B cell (primary cell): Measurements from ENCODE around the gene PLXNB2. TPM values are rescaled to one million over a fixed set of nuclear protein-coding genes. Genes with fewer than 3 reads are reported as not detected.

Experiments used
- ATAC-seq: fragments of 200-7000 bp; cut with Tn5 transposase; one replicate; pipeline ENCODE4 v1.10.0; 2021; ENCODE audit warnings: low read depth, mild to moderate bottlenecking, moderate number of reproducible peaks, moderate library complexity
- CTCF ChIA-PET: fragments of 350-600 bp; sonication (Branson Sonifier 250); formaldehyde crosslinking; loops from one replicate; lab custom pipeline; 2021; ENCODE audit warnings: antibody characterized with exemption, inconsistent platforms; lab: Charles Lee
- POLR2A ChIA-PET: fragments of 350-600 bp; sonication (Branson Sonifier 250); formaldehyde crosslinking; loops from one replicate; lab custom pipeline; 2021; ENCODE audit warnings: antibody characterized with exemption; lab: Charles Lee
- DNase-seq: peaks from one replicate; pipeline ENCODE4 v3.0.0; 2013
- H2AFZ ChIP-seq: 2 replicates; pipeline ENCODE4 v1.6.1; 2012; ENCODE audit warnings: mild to moderate bottlenecking, low read depth, low read length; ENCODE audit not compliant: insufficient read depth, poor library complexity, severe bottlenecking
- H3K27ac ChIP-seq, 2 donors: 1 replicate in 1 of 2; 2 replicates in 1 of 2; pipeline ENCODE4 v1.5.1; 2012 to 2013; ENCODE audit warnings: low read length in 2 of 2, mild to moderate bottlenecking in 2 of 2, moderate library complexity in 1 of 2
- H3K27me3 ChIP-seq, 4 experiments: fragments of 200-600 bp in 1 of 4; sonication (generic) in 1 of 4; replicated peaks in 1 of 4; 1 replicate in 2 of 4; 2 replicates in 2 of 4; pipeline versions ENCODE4 v1.6.1 to v1.7.0; 2013 to 2016; ENCODE audit warnings: low read length in 3 of 4, mild to moderate bottlenecking in 2 of 4, mixed read lengths in 1 of 4, moderate library complexity in 1 of 4; ENCODE audit not compliant: insufficient read depth in 4 of 4, control insufficient read depth in 3 of 4; ENCODE audit errors: control extremely low read depth in 1 of 4
- H3K36me3 ChIP-seq, 2 experiments: replicated peaks in 1 of 2; 1 replicate in 1 of 2; 2 replicates in 1 of 2; pipeline versions ENCODE4 v1.6.1 to v1.7.1; 2013; ENCODE audit warnings: low read length in 1 of 2; ENCODE audit not compliant: insufficient read depth in 2 of 2, control insufficient read depth in 1 of 2; ENCODE audit errors: control extremely low read depth in 1 of 2, extremely low read depth in 1 of 2
- H3K4me1 ChIP-seq, 2 donors: fragments of 200-600 bp in 1 of 2; sonication (generic) in 1 of 2; 1 replicate in 1 of 2; 2 replicates in 1 of 2; pipeline versions ENCODE4 v1.5.1 to v1.6.1; 2013 to 2017; ENCODE audit warnings: low read length in 2 of 2; ENCODE audit not compliant: control insufficient read depth in 2 of 2, insufficient read depth in 2 of 2
- H3K4me2 ChIP-seq: replicated peaks from 2 replicates; pipeline ENCODE3; 2012; ENCODE audit warnings: mild to moderate bottlenecking, low read depth, low read length; ENCODE audit not compliant: poor library complexity, severe bottlenecking
- H3K4me3 ChIP-seq, 5 experiments: fragments of 200-600 bp in 1 of 5; sonication (generic) in 1 of 5; 1 replicate in 3 of 5; 2 replicates in 2 of 5; pipeline versions ENCODE4 v1.5.1 to v1.7.0; 2011 to 2016; ENCODE audit warnings: low read length in 4 of 5, mild to moderate bottlenecking in 4 of 5, low read depth in 2 of 5, control low read depth in 1 of 5, moderate library complexity in 1 of 5; ENCODE audit not compliant: insufficient read depth in 1 of 5; ENCODE audit errors: control extremely low read depth in 1 of 5, extremely low read depth in 1 of 5
- H3K79me2 ChIP-seq: fragments of 200-600 bp; sonication (generic); one replicate; pipeline ENCODE4 v1.6.0; 2016; ENCODE audit warnings: low read length; ENCODE audit not compliant: control insufficient read depth, insufficient read depth
- H3K9ac ChIP-seq: fragments of 200-600 bp; sonication (generic); 2 replicates; pipeline ENCODE4 v1.6.1; 2017; ENCODE audit warnings: mild to moderate bottlenecking, low read length, moderate library complexity
- H3K9me3 ChIP-seq, 3 donors: one replicate each; pipeline versions ENCODE4 v1.6.1 to v1.7.1; 2013; ENCODE audit warnings: low read length in 2 of 3; ENCODE audit not compliant: control insufficient read depth in 2 of 3, insufficient read depth in 1 of 3; ENCODE audit errors: control extremely low read depth in 1 of 3
- H4K20me1 ChIP-seq: 2 replicates; pipeline ENCODE4 v1.6.0; 2012; ENCODE audit warnings: mild to moderate bottlenecking, low read length; ENCODE audit not compliant: insufficient read depth, control insufficient read depth, poor library complexity, severe bottlenecking
- H3K27ac Mint-ChIP-seq: one replicate; pipeline ENCODE4 v1.8.0; 2021; ENCODE audit warnings: mixed read lengths
- H3K27me3 Mint-ChIP-seq: one replicate; pipeline ENCODE4 v1.8.0; 2021; ENCODE audit warnings: mixed read lengths
- H3K4me1 Mint-ChIP-seq: one replicate; pipeline ENCODE4 v1.8.0; 2021; ENCODE audit warnings: mixed read lengths
- H3K4me3 Mint-ChIP-seq: one replicate; pipeline ENCODE4 v1.8.0; 2021; ENCODE audit warnings: mixed read lengths
- H3K9me3 Mint-ChIP-seq: one replicate; pipeline ENCODE4 v1.8.0; 2022; ENCODE audit warnings: mixed read lengths; ENCODE audit not compliant: insufficient read depth
- CTCF ChIP-seq: fragments of 200-600 bp; IDR thresholded peaks from one replicate; pipeline ENCODE4 v1.8.0; 2022; ENCODE audit warnings: antibody characterized with exemption, mild to moderate bottlenecking
- EZH2 ChIP-seq: IDR thresholded peaks from 2 replicates; pipeline ENCODE4 v1.6.1; 2012; ENCODE audit warnings: borderline replicate concordance, low read depth, mild to moderate bottlenecking, moderate library complexity, low read length; ENCODE audit not compliant: insufficient read depth, poor library complexity, severe bottlenecking
- WGBS: methylation state at CpG from one replicate; pipeline ENCODE4 v1.1.5; 2013; ENCODE audit warnings: missing lambda C conversion rate; ENCODE audit not compliant: insufficient coverage; 5-methylcytosine and 5-hydroxymethylcytosine counted together
- intact Hi-C: fragments of 100-400 bp; cut with micrococcal nuclease; formaldehyde crosslinking; loops from one replicate; pipeline ENCODE4 v1.10.0; 2022
- polyA plus RNA-seq: library from polyadenylated mRNA; depleted of rRNA; stranded (reverse); fragments of >200 nt; gene quantifications from 2 replicates; pipeline ENCODE4 v1.2.3, GENCODE V29; 2012
- total RNA-seq, 2 donors: library from RNA; stranded (reverse); fragments of 120-200 nt in 1 of 2; gene quantifications; 1 replicate in 1 of 2; 2 replicates in 1 of 2; pipeline versions ENCODE4 v1.2.3 to v1.2.4, GENCODE V29; 2013 to 2022

The PLXNB2 gene
- total and polyA plus RNA-seq, 2 donors (not counting 1 experiment from before 2014, with no cell fraction given), result 5.2 to 31.4 TPM

- Histone ChIP-seq H3K36me3 (peaks cover 0 to 7% of the 10 kb centered on the region in 2 experiments), H3K79me2 (peaks cover 6% of the 10 kb centered on the region), H3K27ac (no peak overlapping the region), H2AFZ (no peak overlapping the region), H3K9me3 (no peaks in the 10 kb centered on the region), H3K4me1 (peaks cover 14 to 30% of the 10 kb centered on the region in 2 donors), H3K4me2 (no peak overlapping the region), H3K4me3 (no peak overlapping the region), H4K20me1 (peaks cover 18% of the 10 kb centered on the region), H3K27me3 (no peaks in the 10 kb centered on the region), H3K9ac (no peak overlapping the region)
- CTCF ChIA-PET, result interaction anchor here (0.6 to 3.8 kb wide), 18 partner anchors 9 to 368 kb away, joined by 3 to 52 read pairs (median 6); partner anchors contain the start of genes DENND6B, MAPK12, PLXNB2 and SCO2
- H3K4me1 Mint-ChIP-seq, result peaks cover 15% of the 10 kb centered on the region
- no peaks in the 10 kb centered on the region for H3K9me3 Mint-ChIP-seq
- ATAC-seq, result no peak
- POLR2A ChIA-PET, result interaction anchor here (0.6 to 1.7 kb wide), 5 partner anchors 9 to 245 kb away, joined by 3 to 6 read pairs (median 4); no protein-coding TSS in a partner anchor
- intact Hi-C loops, result loop anchor here (2.0 to 5.0 kb wide), 2 partner anchors 18 to 329 kb away; partner anchors contain the start of genes CHKB and MAPK11
- 90% methylated on average over 21 of the region's 22 CpGs for WGBS
- H3K27ac Mint-ChIP-seq, result peak overlapping the region; percentile 15
- no peaks in the 10 kb centered on the region for H3K27me3 Mint-ChIP-seq
- H3K4me3 Mint-ChIP-seq, result no peak overlapping the region
- DNase-seq, result no peak
- TF ChIP-seq CTCF (no peak), EZH2 (no peak)
Observed at GRCh38 chr22:50253046-50253915, 54.2 kb downstream of the PLXNB2 start.
